Ammon's horn (tissue), 1 donor: ENCODE measurements around the gene HSD17B11.
"Not testable (repeated sequence)": the region's sequence is repeated elsewhere in the genome, so short reads cannot be mapped to it uniquely, and the experiment has no call there.

Experiments
- DNase-seq: peaks from one replicate; pipeline ENCODE4 v3.0.0-alpha.2; 2016; ENCODE audit warnings: low spot score

HSD17B11 gene, protein sequence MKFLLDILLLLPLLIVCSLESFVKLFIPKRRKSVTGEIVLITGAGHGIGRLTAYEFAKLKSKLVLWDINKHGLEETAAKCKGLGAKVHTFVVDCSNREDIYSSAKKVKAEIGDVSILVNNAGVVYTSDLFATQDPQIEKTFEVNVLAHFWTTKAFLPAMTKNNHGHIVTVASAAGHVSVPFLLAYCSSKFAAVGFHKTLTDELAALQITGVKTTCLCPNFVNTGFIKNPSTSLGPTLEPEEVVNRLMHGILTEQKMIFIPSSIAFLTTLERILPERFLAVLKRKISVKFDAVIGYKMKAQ

DNA sequence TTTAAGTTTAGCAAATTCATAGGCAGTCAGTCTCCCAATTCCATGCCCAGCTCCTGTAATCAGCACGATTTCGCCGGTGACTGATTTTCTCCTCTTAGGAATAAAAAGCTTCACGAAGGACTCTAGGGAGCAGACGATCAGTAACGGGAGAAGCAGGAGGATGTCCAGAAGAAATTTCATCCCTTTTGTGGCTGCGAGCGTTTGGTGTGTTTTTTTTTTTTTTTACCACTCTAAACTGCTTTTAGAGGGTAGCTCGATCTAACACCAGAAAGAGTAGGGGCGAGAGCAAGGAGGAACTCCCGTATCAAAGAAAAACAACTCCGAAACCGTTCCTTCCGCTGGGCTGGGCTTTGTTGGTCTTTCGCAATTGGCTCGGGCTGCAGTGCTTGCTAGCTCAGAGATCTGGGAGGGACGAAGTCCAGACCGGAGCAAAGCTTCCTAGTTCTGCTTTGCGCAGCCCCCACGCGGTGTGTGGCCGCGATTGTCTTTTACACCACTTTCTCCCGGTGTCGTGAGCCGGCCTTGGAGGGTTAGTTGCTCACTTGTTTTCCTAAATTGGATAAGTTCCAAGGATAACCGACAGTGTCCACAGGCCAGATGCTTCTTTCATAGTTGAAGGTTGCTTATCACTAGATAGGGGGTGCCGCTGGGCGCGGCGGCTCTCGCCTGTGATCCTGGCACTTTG, at the start of gene HSD17B11:
TSS of gene HSD17B11 (minus strand) at position 298 of the 685 bp plus-strand sequence. CDS start at position 180, 118 bp downstream.
- DNase-seq: peak; percentile 95

DNA sequence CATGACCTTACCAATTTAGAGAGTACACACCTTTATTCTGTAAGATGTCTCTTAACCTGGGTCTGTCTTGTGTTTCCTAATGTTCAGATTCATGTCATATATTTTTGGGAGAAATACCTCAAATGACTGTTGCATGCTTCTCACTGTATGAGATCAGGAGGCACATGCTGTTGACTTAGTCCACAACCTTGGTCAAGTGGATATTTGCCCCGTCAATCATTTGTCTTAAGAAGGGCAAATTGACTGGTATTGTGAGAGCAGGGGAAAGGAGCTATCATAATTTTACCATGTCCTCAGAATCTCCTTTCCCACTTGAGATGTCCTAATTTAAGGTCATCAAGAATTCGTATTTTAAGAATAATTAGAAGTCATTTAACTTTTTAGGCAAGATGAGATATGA, 42.4 kb upstream of the HSD17B11 start:
- no peak for DNase-seq

DNA sequence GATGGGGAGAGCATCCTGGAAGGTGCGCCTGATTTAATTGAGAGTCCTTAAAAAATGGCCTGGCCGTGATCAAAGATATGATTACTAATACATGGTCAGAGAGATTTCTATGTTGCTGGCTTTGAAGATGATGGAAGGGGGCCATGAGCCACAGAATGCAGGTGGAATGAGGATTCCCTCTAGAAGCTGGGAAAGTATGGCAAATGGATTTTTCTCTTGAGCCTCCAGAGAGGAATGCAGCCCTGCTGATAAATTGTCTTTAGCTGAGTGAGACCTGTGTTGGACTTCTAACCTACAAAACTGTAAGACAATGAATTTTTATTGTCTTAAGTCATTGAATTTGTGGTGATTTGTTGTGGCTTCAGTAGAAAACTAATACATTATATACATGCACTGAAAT, 39.0 kb upstream of the HSD17B11 start:
- no peak for DNase-seq

DNA sequence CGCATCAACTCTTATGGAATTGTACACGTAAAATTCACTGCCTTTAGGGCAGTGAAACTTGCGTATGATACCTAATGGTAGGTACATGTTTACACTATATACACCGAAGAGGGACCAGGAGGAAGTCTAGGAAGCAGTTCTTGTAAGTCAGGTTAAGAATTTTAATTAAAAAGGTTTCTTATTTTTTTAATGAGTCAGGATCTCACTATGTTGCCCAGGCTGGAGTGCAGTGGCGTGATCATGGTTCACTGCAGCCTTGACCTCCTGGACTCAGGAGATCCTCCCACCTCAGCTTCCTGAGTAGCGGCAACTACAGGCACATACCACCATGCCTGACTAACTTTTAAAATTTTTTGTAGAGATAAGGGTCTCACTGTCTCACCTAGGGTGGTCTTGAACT, 38.0 kb upstream of the HSD17B11 start:
- no peak for DNase-seq

DNA sequence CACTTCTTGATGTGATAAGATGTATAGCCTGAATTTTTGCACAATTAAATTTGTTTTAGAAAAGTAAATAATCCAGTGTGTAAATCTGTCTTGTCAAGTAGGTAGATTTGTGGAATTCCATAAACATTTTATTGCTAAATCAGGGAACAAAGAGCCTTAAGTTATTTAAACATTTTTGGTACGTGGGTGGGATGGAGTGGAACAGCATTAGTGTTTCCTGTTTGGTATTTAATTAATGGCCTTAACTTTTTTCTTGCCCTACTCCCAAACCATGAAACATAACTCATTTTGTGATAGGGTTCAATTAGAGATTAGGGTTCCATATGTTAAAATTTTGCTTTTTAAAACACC, 36.5 kb upstream of the HSD17B11 start:
- no peak for DNase-seq

DNA sequence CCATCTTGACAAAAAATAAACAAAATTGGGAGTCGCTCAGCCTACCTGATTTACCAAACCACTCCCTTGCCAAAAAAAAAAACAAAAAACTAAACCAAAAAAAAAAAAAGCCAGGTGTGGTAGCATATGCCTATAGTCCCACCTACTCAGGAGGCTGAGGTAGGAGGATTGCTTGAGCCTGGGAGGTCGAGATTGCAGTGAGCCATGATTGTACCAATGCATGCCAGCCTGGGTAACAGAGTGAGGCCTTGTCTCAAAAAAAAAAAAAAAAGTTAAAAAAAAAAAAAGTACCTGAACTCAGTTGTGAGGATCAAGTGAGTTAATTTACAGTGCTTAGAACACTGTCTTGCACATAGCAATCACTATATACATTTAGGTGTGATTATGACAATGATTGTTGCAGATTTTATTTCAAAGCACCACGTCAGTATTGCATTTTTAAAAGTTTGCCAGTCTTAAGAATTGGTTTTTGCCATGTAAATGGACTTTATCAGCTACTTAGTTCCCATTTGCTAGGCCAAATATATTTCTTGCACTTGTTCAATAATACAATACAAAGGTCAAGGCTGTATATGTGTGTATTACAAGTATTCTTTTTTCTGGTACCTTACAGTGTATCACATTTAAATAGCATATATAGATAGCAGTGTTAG, 36.0 kb upstream of the HSD17B11 start:
- DNase-seq: no peak

DNA sequence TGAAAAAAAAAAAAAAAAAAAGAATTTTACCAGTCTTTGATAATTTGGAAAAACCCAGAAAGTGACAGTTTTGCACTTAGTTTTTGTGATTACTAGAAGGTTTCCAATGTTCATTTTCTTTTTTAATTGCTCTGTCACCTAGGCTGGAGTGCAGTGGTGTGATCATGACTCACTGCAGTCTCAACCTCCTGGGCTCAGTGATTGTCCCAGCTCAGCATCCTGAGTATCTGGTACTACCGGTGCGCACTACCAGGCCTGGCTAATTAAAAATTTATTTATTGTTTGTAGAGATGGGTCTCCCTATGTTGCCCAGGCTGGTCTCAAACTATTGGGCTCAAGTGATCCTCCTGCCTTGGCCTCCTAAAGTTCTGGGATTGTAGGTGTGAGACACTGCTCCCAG, 34.7 kb upstream of the HSD17B11 start:
- no peak for DNase-seq

DNA sequence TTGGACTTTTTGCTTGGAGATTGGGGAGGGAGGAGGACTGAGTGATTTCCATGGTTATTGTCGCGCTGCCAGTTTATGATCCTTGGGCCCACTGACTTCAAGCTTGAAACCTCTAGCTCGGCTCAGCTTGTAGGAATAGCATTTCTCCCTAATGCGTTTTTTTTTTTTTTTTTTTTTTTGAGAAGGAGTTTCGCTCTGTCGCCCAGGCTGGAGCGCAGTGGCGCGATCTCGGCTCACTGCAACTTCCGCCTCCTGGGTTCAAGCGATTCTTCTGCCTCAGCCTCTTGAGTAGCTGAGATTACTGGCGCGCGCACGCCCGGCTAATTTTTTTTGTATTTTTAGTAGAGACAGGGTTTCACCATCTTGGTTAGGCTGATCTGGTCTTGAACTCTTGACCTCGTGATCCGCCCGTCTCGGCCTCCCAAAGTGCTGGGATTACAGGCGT, 33.1 kb upstream of the HSD17B11 start:
- DNase-seq: not testable (repeated sequence)

DNA sequence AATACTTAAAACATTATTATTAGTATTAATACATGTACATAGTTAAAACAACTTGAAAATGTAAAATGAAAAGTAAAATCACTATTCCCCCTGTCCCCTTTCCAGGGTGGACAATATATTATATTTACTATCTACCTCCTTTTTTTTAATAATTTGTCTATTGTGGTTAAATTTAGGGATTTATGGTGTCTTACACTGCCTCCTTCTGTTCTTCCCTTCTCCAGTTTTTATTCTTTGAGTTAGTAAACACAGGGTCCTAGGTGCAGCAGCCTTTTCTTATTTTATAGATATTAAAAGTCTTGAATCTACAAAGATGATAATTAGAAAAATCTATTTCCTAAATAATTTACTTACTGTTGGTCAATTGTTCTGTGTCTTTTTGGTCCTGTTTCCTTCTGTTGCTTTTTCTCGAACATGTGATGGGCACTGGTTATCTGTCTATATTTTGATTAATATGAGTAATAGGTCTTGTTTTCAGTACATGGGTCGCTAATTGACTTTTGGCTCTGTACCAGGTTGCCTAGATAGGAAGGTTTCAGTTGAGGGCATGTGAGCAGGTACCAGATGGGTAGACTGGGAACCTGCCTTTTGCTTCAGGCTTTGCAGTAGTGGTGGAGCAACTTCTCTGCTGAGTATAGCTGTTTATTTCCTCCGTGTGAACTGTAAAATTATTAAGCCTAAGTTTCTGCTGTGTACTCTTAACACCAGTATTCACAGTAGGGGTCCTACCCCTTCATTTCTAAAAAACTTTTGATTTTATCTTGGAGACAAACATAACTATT, 32.5 kb upstream of the HSD17B11 start:
- no peak for DNase-seq

DNA sequence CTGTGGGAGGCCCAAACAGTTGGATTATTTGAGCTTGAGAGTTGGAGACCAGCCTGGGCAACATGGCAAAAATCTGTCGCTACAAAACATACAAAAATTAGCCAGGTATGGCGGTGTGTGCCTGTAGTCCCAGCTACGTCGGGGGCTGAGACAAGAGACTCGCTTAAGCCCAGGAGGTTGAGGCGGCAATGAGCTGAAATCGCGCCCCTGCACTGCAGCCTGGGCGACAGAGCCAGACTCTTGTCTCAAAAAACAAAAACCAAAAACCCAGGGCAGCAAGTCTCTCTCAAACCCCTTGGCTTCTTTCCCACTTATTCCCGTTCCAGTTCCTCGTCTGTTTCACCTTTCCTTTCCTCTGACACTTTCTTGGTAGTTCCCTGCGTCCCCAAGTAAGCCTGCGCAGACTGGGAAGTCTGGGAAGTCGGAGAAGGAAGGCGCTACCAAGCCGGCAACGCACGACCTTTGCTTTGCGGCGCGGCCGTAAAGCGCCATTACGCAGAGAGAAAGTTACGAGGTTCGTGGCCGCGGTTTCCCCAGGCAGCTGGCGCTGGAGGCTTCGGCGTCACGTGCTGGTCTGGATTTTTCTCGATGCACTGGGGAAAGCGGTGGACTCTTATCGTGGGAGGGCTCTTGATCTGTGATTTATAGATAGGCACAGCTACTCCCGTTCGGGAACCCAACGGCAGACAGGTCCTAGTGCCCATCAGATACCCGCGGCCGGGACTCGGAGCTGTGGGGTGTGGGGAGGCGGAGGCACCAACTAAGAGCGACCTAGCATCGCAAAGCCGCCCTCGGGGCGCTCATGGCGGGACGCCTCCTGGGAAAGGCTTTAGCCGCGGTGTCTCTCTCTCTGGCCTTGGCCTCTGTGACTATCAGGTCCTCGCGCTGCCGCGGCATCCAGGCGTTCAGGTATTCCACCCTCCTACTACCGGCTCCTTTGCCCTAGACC, 31.4 kb upstream of the HSD17B11 start, which contains the start of gene NUDT9:
TSS of gene NUDT9 (plus strand) at position 470 of the 949 bp plus-strand sequence. CDS start at position 803, 333 bp downstream.
- DNase-seq: peak; percentile 95

DNA sequence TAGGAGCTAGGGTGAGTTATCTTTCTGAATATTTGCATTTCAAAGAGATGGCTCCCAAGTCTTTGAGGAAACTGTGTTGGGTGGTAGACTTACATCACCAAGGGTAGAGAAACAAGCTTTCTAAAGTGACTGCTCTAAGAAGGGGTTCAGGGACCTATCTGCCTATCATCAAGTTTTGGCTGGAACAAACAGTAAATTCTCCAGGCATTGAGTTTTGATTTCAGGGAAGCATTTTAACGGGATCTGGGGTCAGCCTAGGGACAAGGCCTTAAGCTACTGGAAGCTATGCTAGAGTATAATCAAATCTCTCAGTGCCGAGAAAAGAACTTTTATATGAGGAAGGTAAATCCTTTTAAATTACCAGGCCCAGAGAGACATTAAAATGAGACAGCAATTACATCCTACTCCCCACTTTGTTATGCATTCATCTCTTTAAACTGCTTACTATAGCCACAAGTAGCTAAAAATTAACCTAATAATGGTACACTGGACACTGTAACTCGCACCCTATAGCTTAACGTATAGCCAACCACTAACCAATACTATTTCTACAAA, 29.4 kb upstream of the HSD17B11 start:
- no peak for DNase-seq

DNA sequence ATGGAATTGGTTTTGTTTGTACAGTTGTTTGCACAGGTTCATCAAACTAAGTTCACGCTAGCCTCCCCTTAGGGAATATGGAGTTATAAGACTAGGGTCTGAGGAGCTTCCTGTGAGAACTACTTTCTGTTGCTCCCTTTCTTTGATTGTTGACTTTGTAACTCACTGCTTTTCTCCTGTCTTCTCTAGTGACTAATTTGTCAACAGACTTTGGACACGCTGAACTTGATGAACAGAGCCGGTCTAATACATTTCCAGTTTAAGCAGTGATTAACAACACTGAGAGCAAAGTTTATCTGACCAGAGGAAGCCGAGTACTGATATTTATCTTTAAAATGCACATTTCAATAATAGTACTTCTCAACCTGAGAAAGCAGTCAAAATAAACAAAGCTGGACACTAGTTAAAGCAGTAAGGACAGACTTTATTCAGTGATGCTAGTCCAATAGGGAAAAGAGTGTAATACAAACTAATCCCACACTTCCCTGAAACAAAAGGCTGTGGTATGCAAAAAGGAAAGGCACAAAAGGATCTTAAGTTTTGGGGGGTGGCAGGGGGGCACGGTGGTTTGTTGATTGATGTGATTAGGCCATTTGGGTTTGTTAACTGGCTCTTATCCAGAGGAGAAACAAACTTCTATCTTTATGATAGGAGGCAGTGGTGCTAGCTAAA, 28.7 kb upstream of the HSD17B11 start:
- DNase-seq: no peak

DNA sequence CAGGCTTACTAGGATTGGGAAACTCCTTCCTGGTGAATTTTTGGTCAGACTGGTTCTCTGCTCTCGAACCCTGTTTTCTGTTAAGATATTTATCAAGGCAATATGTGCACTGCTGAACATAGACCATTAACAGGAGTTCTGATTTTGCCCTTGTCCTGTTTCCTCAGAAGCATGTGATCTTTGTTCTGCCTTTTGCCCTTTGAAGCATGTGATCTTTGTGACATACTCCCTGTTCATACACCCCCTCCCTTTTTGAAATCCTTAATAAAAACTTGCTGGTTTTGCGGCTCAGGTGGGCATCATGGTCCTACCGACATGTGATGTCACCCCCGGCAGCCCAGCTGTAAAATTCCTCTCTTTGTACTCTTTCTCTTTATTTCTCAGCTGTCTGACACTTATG, 27.4 kb upstream of the HSD17B11 start:
- DNase-seq: not testable (repeated sequence)

DNA sequence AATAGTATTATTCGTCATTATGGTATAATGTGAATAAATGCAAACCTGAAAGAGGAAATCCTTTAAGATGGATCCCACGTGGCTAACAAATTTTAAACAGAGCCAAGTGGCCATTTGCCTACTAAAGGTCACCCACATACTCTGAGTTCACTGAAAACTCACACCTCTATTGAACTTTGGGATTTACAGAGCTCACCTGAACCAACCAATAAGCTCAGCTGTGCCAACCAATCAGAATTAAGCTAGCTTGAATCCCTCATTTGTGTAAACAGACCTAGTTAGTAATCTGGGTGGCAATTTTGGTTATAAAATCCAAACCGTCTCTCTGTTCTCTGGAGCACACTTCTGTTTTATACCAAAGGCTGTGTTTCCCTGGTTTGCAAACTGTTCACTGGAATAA, 26.0 kb upstream of the HSD17B11 start:
- DNase-seq: no peak

DNA sequence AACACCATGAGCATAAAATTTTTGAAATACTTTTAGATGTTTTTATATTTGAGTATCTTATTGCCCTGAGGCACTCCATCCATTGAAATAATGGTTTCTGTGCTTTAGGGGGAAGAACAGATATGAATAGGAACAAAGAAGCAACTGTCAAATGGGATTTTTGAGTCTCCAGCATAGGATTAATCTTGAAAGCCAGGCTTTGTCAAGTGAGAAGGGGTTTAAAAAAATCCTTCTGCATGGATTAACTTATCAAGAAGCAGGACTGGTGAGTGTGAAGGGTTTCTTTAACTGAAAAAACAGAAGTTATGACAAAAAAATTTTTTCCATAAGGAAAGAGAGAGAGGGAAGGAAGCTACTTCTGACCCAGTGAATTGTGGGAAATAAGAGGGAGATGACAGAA, 23.8 kb upstream of the HSD17B11 start:
- no peak for DNase-seq

DNA sequence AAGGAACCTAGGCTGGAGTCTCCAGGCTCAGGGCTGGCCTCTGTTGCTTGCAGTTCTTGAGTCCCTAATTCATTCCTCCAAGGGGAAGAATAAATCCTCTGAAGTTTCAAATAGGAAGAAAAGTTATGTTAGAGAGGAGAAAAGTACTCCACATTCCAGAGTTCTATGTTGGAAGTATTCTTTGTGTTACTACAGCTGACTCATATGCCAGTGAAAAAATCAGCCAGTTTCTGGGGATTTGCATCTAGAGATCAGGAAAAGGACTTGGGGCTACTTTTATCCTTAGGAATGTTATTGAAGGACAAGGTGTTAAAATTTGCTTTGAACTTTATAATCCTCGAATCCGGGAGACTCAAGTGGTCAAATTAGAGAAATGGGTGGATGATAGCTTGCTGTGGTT, 19.7 kb upstream of the HSD17B11 start:
- DNase-seq: no peak

DNA sequence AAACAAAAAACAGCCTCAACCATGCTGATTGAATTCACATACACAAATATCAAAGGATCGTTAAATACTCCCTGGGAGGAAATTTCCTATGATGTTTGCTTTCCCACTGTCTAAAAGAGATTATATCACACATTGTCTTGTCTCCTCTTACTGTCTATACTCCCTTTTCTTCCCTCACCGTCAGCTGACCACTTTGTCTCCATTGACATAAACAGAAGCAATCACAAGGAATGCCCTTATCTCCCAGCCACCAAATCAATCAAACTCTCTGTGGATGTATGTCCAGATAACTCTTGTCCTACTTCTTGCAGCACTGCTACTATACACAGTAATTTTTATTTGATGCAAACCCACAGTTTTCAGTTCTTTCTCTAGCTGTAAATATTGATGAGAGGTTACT, 19.2 kb upstream of the HSD17B11 start:
- no peak for DNase-seq

DNA sequence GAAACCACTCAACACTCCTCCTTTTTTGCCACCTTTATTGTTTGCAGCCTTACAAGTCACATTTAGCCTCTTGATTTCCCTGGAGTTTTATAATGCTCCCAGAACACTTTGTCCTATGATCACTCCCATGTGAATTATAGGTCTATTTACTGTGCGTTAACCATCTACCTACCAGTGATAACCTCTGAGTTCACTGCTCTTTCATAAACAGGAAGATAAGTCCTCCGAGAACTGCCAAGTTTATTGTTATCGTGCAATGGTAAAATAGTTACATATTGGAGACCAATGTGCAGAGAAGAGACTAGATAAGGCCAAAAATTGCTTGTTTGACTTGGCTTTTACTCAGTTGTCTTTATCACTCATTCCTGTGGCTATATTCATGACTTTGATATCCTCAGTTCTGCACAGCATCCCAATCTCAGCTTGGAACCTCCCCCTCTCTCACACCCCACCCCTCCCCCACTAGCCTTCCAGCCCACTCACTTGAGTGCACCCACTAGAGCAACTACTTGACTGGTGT, 18.5 kb upstream of the HSD17B11 start:
- DNase-seq: no peak

DNA sequence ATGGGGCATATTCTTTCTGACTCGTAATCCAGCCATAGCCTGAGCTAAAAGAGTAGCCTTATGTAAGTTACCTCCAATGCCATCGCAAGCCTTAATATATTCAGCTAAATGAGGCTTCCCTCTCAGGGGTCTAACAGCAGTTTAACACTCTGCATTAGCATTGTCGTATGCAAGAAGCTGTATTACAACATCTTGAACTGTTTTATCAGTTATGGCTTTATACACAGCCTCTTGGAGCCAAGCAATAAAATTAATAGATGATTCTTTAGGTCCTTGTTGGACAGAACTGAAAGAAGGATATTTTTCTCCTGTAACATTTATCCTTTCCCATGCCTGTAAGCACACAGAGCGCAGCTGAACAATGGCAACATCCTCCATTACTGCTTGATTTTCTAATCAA, 15.9 kb upstream of the HSD17B11 start:
- not testable (repeated sequence) for DNase-seq

DNA sequence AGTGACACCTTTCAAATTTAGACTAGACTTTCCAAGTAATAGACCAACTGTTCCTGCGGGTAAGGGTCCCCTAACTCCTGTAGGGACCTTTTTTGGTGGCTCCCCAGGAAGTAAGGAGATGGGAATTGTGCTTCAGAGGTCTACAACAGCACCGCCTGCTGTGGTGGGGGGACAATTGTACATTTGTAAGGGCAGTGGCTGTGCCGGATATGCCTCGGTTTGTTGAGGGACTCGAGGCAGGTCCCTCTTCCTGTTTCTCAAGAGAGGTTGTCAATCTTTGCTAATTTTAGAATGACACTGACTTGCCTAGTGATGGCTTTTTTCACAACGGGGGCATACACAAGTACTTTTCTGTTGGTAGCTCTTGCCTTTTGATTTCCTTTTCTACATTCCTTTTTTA, 15.5 kb upstream of the HSD17B11 start:
- DNase-seq: peak; percentile 5
